Measurements from ENCODE around the gene WBP1.

The WBP1 gene

GRCh38 chr2:74489906-74490305 is 31.7 kb downstream of the WBP1 start:
- Histone ChIP-seq H3K36me3 (ENCODE audit: insufficient read depth, low read length) (peaks cover 51% of the 10 kb centered on the region), H3K4me1 (ENCODE audit: insufficient read depth, low read length) (no peaks in the 10 kb centered on the region)

GRCh38 chr2:74491648-74492544 is 33.7 kb downstream of the WBP1 start:
- Histone ChIP-seq H3K27me3 (ENCODE audit: insufficient read depth, low read length) (peaks cover 8% of the 10 kb centered on the region), H3K9me3 (ENCODE audit: low read length) (no peaks in the 10 kb centered on the region), H3K4me3 (ENCODE audit: low read length) (no peak overlapping the region), H2AFZ (ENCODE audit: low read depth, low read length) (no peak overlapping the region), H3K36me3 (ENCODE audit: insufficient read depth, low read length) (peaks cover 49% of the 10 kb centered on the region), H3K4me1 (ENCODE audit: insufficient read depth, low read length) (no peaks in the 10 kb centered on the region)

More at GRCh38 chr2:74489906-74490305, 31.7 kb downstream of the WBP1 start:
- Histone ChIP-seq H3K4me3 (ENCODE audit: low read length) (no peak overlapping the region), H3K27me3 (ENCODE audit: insufficient read depth, low read length) (no peaks in the 10 kb centered on the region), H3K9me3 (ENCODE audit: low read length) (no peaks in the 10 kb centered on the region), H2AFZ (ENCODE audit: low read depth, low read length) (no peak overlapping the region)

DNA sequence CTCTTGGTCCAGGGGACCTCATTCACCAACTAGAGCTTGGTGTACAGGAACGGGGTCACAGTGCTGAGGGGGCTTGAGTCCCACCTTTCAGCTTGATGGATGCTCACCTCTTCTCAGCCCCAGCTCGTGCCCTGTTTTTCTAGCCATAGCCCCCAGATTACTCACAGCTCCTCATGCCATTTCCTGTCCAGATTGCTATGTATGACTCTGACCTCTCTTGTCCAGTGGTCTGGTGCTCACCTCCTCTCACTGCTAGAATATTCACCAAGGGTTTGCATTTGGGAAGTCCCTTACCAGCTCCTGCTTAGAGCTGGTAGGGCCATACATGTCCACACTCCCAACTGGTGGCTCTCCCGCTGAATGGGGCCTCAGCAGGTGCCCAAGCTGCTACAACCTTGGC is 35.3 kb downstream of the WBP1 start:
- H2AFZ ChIP-seq (ENCODE audit: low read depth, low read length), result no peak overlapping the region
- peaks cover 25% of the 10 kb centered on the region for H3K27me3 ChIP-seq (ENCODE audit: insufficient read depth, low read length)
- H3K9me3 ChIP-seq (ENCODE audit: low read length), result no peaks in the 10 kb centered on the region
- peaks cover 49% of the 10 kb centered on the region for H3K36me3 ChIP-seq (ENCODE audit: insufficient read depth, low read length)
- no peak overlapping the region for H3K4me3 ChIP-seq (ENCODE audit: low read length)
- H3K4me1 ChIP-seq (ENCODE audit: insufficient read depth, low read length), result peaks cover 10% of the 10 kb centered on the region

DNA sequence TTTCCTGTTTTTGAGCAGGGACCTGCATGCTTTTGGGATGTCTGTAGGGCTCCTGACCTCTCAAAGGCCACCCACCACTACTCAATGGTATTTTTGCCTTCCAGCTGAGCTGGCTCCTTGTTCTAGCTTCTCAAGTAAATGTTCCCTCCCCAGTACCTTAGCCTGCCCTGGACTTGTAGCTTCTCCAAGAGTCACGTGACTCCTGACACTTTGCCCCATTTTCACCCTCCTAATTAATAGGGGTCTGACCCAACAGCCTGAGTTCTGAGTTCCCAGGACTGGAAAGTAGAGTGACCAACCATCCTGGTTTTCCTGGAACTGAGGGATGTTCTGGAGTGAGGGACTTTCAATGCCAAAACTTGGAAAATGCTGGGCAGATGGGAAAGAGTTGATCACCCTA is 37.2 kb downstream of the WBP1 start:
- no peak overlapping the region for H2AFZ ChIP-seq (ENCODE audit: low read depth, low read length)
- H3K27me3 ChIP-seq (ENCODE audit: insufficient read depth, low read length), result peaks cover 44% of the 10 kb centered on the region
- peaks cover 41% of the 10 kb centered on the region for H3K36me3 ChIP-seq (ENCODE audit: insufficient read depth, low read length)

DNA sequence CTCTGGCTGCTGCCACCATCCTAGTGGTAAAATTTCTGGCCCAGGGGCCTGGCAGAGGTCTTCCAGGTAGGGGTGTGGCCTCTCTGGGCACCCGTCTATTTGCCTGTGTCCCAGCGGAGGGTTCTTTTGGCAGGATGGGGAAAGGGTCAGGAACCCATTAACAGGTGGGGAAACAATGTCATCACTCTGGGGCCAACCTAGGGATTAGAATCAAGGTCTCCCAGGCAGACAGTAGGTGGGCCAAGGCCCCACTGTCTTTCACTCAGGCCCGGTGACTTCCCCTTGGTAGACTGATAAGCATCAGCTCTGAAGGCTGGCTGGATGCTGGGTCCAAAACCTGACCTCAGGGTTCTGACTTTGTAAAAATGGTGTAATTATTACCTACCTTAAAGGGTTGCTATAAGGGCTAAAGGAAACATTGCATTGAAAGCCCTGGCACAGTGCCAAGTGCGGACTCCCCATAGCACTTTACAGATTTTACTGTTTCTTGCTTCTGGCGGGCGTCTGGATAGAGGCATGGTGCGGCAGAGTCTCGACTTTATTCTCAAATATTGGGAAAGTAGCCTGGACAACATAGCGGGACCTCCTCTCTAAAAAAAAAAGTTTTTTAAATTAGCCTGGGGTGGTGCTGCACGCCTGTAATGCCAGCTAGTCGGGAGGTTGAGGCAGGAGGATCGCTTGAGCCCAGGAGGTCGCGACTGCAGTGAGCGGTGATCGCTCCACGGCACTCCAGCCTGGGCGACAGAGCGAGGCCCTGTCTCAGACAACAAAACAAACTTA is 38.9 kb downstream of the WBP1 start:
- Histone ChIP-seq H3K9me3 (ENCODE audit: low read length) (no peaks in the 10 kb centered on the region), H3K4me3 (ENCODE audit: low read length) (no peak overlapping the region), H3K4me1 (ENCODE audit: insufficient read depth, low read length) (peaks cover 24% of the 10 kb centered on the region), H3K36me3 (ENCODE audit: insufficient read depth, low read length) (peaks cover 24% of the 10 kb centered on the region), H2AFZ (ENCODE audit: low read depth, low read length) (no peak overlapping the region), H3K27me3 (ENCODE audit: insufficient read depth, low read length) (peaks cover 61% of the 10 kb centered on the region)

More for the DNA sequence above, 37.2 kb downstream of the WBP1 start:
- Histone ChIP-seq H3K4me3 (ENCODE audit: low read length) (no peak overlapping the region), H3K4me1 (ENCODE audit: insufficient read depth, low read length) (peaks cover 24% of the 10 kb centered on the region), H3K9me3 (ENCODE audit: low read length) (no peaks in the 10 kb centered on the region)

GRCh38 chr2:74497777-74498499 is 39.7 kb downstream of the WBP1 start:
- peaks cover 16% of the 10 kb centered on the region for H3K36me3 ChIP-seq (ENCODE audit: insufficient read depth, low read length)
- peaks cover 2% of the 10 kb centered on the region for H3K9me3 ChIP-seq (ENCODE audit: low read length)
- H3K4me3 ChIP-seq (ENCODE audit: low read length), result peak overlapping the region; percentile 36
- H2AFZ ChIP-seq (ENCODE audit: low read depth, low read length), result no peak overlapping the region
- peaks cover 24% of the 10 kb centered on the region for H3K4me1 ChIP-seq (ENCODE audit: insufficient read depth, low read length)
- H3K27me3 ChIP-seq (ENCODE audit: insufficient read depth, low read length), result peaks cover 69% of the 10 kb centered on the region

GRCh38 chr2:74498500-74499266 is 40.4 kb downstream of the WBP1 start:
- H3K9me3 ChIP-seq (ENCODE audit: low read length), result peaks cover 2% of the 10 kb centered on the region
- H2AFZ ChIP-seq (ENCODE audit: low read depth, low read length), result peak overlapping the region; percentile 64
- H3K27me3 ChIP-seq (ENCODE audit: insufficient read depth, low read length), result peaks cover 76% of the 10 kb centered on the region
- peaks cover 9% of the 10 kb centered on the region for H3K36me3 ChIP-seq (ENCODE audit: insufficient read depth, low read length)
- peak overlapping the region; percentile 36 for H3K4me3 ChIP-seq (ENCODE audit: low read length)
- peaks cover 24% of the 10 kb centered on the region for H3K4me1 ChIP-seq (ENCODE audit: insufficient read depth, low read length)

GRCh38 chr2:74499267-74499939 is 41.2 kb downstream of the WBP1 start, which contains the start of gene LBX2:
Gene LBX2 (minus strand): TSS chr2:74499603. CDS start chr2:74499537, 66 bp downstream.
- H3K4me1 ChIP-seq (ENCODE audit: insufficient read depth, low read length), result peaks cover 24% of the 10 kb centered on the region
- peaks cover 83% of the 10 kb centered on the region for H3K27me3 ChIP-seq (ENCODE audit: insufficient read depth, low read length)
- peaks cover 2% of the 10 kb centered on the region for H3K9me3 ChIP-seq (ENCODE audit: low read length)
- peaks cover 2% of the 10 kb centered on the region for H3K36me3 ChIP-seq (ENCODE audit: insufficient read depth, low read length)
- H3K4me3 ChIP-seq (ENCODE audit: low read length), result peak within 1 kb of the TSS; percentile 36
- H2AFZ ChIP-seq (ENCODE audit: low read depth, low read length), result peak within 1 kb of the TSS; percentile 64

DNA sequence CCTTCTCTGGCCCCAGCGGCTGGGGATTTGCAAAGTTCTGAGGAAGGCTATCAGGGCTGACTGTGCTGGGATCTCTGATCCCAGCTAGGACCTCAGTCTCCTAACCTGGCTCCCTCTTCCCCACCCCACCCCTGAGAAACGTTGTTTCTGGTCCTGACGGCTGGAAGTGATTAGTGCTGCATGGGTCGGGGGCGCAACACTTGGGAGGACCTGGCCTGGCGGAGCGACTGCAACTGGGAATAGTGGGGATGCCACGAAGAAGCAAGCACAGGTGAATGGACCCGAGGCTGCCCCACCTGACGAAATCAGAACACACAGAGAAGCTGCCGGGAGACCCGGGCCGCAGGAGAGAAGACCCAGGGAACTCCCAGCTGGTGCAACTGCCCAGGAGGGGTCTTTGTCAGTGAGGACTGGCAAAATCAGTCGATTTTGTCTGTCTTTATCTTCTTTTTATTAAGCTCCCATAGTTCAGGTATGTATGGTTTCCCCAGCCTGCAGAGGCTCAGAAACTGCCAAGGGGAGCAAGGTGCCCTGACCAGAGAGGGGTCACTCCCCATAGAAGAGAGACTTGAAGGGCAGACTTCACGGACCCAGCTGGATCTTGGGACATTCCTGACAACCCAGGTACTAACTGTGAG is 41.8 kb downstream of the WBP1 start:
- Histone ChIP-seq H2AFZ (ENCODE audit: low read depth, low read length) (peak overlapping the region; percentile 64), H3K27me3 (ENCODE audit: insufficient read depth, low read length) (peaks cover 84% of the 10 kb centered on the region), H3K4me1 (ENCODE audit: insufficient read depth, low read length) (peaks cover 24% of the 10 kb centered on the region), H3K9me3 (ENCODE audit: low read length) (peaks cover 2% of the 10 kb centered on the region), H3K4me3 (ENCODE audit: low read length) (peak overlapping the region; percentile 36), H3K36me3 (ENCODE audit: insufficient read depth, low read length) (peaks cover 4% of the 10 kb centered on the region)

DNA sequence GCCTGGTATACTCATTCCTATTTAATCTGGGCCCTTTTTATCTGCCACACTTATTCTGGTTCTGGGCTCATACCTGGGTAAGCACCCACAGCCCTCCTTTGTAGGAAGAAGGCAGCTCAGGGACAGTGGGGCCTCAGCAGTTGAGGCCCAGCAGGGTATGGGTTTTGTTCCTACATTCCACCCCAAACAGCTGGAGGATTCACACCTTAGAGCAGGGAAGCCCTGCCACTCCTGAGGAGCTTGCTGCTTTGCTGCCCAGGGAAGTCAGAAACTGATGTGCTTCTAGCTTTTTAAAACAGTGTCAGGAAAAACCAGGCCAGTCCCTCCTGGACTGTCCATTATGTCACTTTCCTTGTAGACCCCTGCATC is 42.3 kb downstream of the WBP1 start:
- Histone ChIP-seq H3K36me3 (ENCODE audit: insufficient read depth, low read length) (peaks cover 9% of the 10 kb centered on the region), H3K4me1 (ENCODE audit: insufficient read depth, low read length) (peaks cover 24% of the 10 kb centered on the region), H3K4me3 (ENCODE audit: low read length) (no peak overlapping the region), H2AFZ (ENCODE audit: low read depth, low read length) (no peak overlapping the region), H3K27me3 (ENCODE audit: insufficient read depth, low read length) (peaks cover 84% of the 10 kb centered on the region), H3K9me3 (ENCODE audit: low read length) (peaks cover 2% of the 10 kb centered on the region)

DNA sequence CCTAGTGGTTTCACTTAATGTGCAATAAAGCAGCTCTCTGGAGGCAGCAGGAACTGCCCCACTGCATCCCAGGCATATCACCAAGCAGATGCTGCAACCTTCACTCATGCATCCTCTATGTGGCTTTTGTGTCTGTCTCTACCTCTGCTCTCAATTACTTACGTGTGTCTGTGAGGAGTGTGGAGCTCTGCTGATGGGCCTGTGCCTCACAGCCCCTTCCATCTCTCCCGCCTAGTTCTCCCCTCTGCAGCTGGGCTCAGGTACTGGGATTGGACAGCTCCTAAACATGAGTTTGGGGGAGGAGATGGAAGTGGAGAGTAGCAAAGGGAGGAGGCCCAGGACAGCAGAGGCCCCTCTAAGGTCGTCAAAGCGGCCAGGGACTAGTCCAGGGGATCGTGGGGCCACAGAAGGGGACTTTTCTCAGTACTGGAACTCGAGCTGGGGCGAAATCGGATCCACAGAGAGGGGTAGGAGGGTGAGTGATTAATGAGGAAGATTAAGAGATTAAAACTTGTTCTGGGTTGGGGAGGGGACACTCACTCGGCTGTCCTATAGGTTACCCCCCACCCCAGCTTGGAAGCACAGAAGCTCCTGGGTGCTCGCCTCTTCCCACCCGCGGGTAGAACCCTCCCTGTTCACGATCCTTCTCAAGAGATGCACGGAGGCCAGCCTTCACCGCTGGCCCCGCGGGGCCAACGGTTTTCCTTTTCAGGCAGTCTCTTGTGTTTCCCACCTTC is 43.3 kb downstream of the WBP1 start:
- H3K4me3 ChIP-seq (ENCODE audit: low read length), result no peak overlapping the region
- peaks cover 79% of the 10 kb centered on the region for H3K27me3 ChIP-seq (ENCODE audit: insufficient read depth, low read length)
- H2AFZ ChIP-seq (ENCODE audit: low read depth, low read length), result no peak overlapping the region
- H3K36me3 ChIP-seq (ENCODE audit: insufficient read depth, low read length), result peaks cover 13% of the 10 kb centered on the region
- H3K4me1 ChIP-seq (ENCODE audit: insufficient read depth, low read length), result peaks cover 30% of the 10 kb centered on the region
- peaks cover 2% of the 10 kb centered on the region for H3K9me3 ChIP-seq (ENCODE audit: low read length)
